ENCODE data around the gene ZBTB40. TPM values are rescaled to one million over a fixed set of nuclear protein-coding genes. Genes with fewer than 3 reads are reported as not detected.
A peak's percentile ranks its signal among the peaks of the same experiment; 100 is the strongest.

The ZBTB40 gene
- total RNA-seq, 1 donor from 2014 or later, result 13.0 TPM

GRCh38 chr1:22408230-22408629 lies 43.4 kb upstream of the ZBTB40 start:
- DNase-seq (ENCODE audit: low spot score in 2 of 2), result no peak

GRCh38 chr1:22410401-22410800 lies 41.2 kb upstream of the ZBTB40 start:
- Histone ChIP-seq H3K27ac (no peak overlapping the region), H3K9me3 (no peaks in the 10 kb centered on the region), H3K27me3 (no peaks in the 10 kb centered on the region), H3K4me3 (no peak overlapping the region), H3K4me1 (no peaks in the 10 kb centered on the region), H3K36me3 (no peaks in the 10 kb centered on the region)
- DNase-seq (ENCODE audit: low spot score in 2 of 2), result peak in 1 of 2 donors; percentile 2
- intact Hi-C loops (cut with DNase I), result no loop called here
- TF ChIP-seq CTCF (IDR thresholded peaks at IDR 0.05), result no peak

More at GRCh38 chr1:22408230-22408629, 43.4 kb upstream of the ZBTB40 start:
- H3K9me3 ChIP-seq, result no peaks in the 10 kb centered on the region
- no peak overlapping the region for H3K4me3 ChIP-seq
- intact Hi-C loops (cut with DNase I), result no loop called here
- no peaks in the 10 kb centered on the region for H3K4me1 ChIP-seq
- no peaks in the 10 kb centered on the region for H3K36me3 ChIP-seq
- no peak overlapping the region for H3K27ac ChIP-seq
- no peak for TF ChIP-seq CTCF (IDR thresholded peaks at IDR 0.05)
- H3K27me3 ChIP-seq, result no peaks in the 10 kb centered on the region

GRCh38 chr1:22410928-22411495 lies 40.6 kb upstream of the ZBTB40 start:
- Histone ChIP-seq H3K4me1 (no peaks in the 10 kb centered on the region), H3K36me3 (no peaks in the 10 kb centered on the region), H3K27me3 (no peaks in the 10 kb centered on the region), H3K27ac (no peak overlapping the region), H3K9me3 (no peaks in the 10 kb centered on the region), H3K4me3 (no peak overlapping the region)
- intact Hi-C loops (cut with DNase I), result no loop called here
- DNase-seq (ENCODE audit: low spot score in 2 of 2), result peak in 1 of 2 donors; percentile 0
- no peak for TF ChIP-seq CTCF (IDR thresholded peaks at IDR 0.05)

- no peaks in the 10 kb centered on the region for H3K36me3 ChIP-seq
These were observed 40.1 kb upstream of the ZBTB40 start for GRCh38 chr1:22411589-22411988.

GRCh38 chr1:22412932-22413727 lies 38.5 kb upstream of the ZBTB40 start:
- no peak overlapping the region for H3K4me3 ChIP-seq
- no peaks in the 10 kb centered on the region for H3K27me3 ChIP-seq
- no peaks in the 10 kb centered on the region for H3K36me3 ChIP-seq
- no peak for TF ChIP-seq CTCF (IDR thresholded peaks at IDR 0.05)
- no peaks in the 10 kb centered on the region for H3K4me1 ChIP-seq
- intact Hi-C loops (cut with DNase I), result no loop called here
- H3K27ac ChIP-seq, result no peak overlapping the region
- H3K9me3 ChIP-seq, result no peaks in the 10 kb centered on the region
- peak in 1 of 2 donors; percentile 30 for DNase-seq (ENCODE audit: low spot score in 2 of 2)

More at GRCh38 chr1:22411589-22411988, 40.1 kb upstream of the ZBTB40 start:
- DNase-seq (ENCODE audit: low spot score in 2 of 2), result no peak
- Histone ChIP-seq H3K9me3 (no peaks in the 10 kb centered on the region), H3K27ac (no peak overlapping the region), H3K27me3 (no peaks in the 10 kb centered on the region), H3K4me1 (no peaks in the 10 kb centered on the region), H3K4me3 (no peak overlapping the region)
- TF ChIP-seq CTCF (IDR thresholded peaks at IDR 0.05), result no peak
- intact Hi-C loops (cut with DNase I), result no loop called here
